GM10248 (cell line): ENCODE measurements around the gene KATNAL2.
A peak's percentile ranks its signal among the peaks of the same experiment; 100 is the strongest.

Experiments used
- CTCF ChIA-PET: fragments of 300-600 bp; sonication (Branson Sonifier 250); formaldehyde crosslinking; extraction: SDS; loops from one replicate; lab custom pipeline; 2021; ENCODE audit warnings: antibody characterized with exemption; lab: Yijun Ruan, JAX
- POLR2A ChIA-PET: fragments of 350-650 bp; sonication (Branson Sonifier 250); formaldehyde crosslinking; extraction: SDS; loops from one replicate; lab custom pipeline; 2020; ENCODE audit warnings: antibody characterized with exemption; lab: Yijun Ruan, JAX
- DNase-seq: peaks from one replicate; pipeline ENCODE4 v3.0.0; 2012; ENCODE audit errors: extremely low spot score
- CTCF ChIP-seq: IDR thresholded peaks from 2 replicates; pipeline ENCODE4 v1.5.1; 2012; ENCODE audit warnings: mild to moderate bottlenecking, low read depth; ENCODE audit errors: extremely low read depth, missing control alignments, control extremely low read depth

KATNAL2 gene

GRCh38 chr18:46909497-46909896 lies 7.9 kb upstream of the KATNAL2 start:
- no peak for DNase-seq
- ChIA-PET CTCF (interaction anchor here (1.7 kb wide), 1 partner anchor 15 kb away, joined by 3 read pairs; no protein-coding TSS in a partner anchor), POLR2A (no interaction called here)
- no peak for TF ChIP-seq CTCF

GRCh38 chr18:46910856-46911255 lies 6.5 kb upstream of the KATNAL2 start:
- TF ChIP-seq CTCF: no peak
- POLR2A ChIA-PET: interaction anchor here (0.6 kb wide), 1 partner anchor 339 kb away, joined by 4 read pairs; no protein-coding TSS in a partner anchor
- DNase-seq: no peak
- CTCF ChIA-PET: interaction anchor here (0.7 kb wide), 1 partner anchor 13 kb away, joined by 3 read pairs; no protein-coding TSS in a partner anchor

- DNase-seq: no peak
- no peak for TF ChIP-seq CTCF
- ChIA-PET POLR2A (interaction anchor here (0.7 to 1.3 kb wide), 2 partner anchors 21 to 24 kb away, joined by 5 read pairs; no protein-coding TSS in a partner anchor), CTCF (interaction anchor here (4.3 kb wide), 1 partner anchor 17 kb away, joined by 17 read pairs; no protein-coding TSS in a partner anchor)
Observed at GRCh38 chr18:46915800-46916550, 1.4 kb upstream of the KATNAL2 start.

- DNase-seq: peak; percentile 59
- TF ChIP-seq CTCF: no peak
- POLR2A ChIA-PET: interaction anchor here (1.0 kb wide), 2 partner anchors 17 to 24 kb away, joined by 4 to 5 read pairs; no protein-coding TSS in a partner anchor
- CTCF ChIA-PET: interaction anchor here (1.0 kb wide), 1 partner anchor 241 kb away, joined by 3 read pairs; no protein-coding TSS in a partner anchor
Observed at GRCh38 chr18:46916551-46917107, 773 bp upstream of the KATNAL2 start.

- no peak for TF ChIP-seq CTCF
- DNase-seq: peak; percentile 49
- CTCF ChIA-PET: interaction anchor here (1.0 kb wide), 2 partner anchors 58 to 242 kb away, joined by 3 read pairs; no protein-coding TSS in a partner anchor
- POLR2A ChIA-PET: interaction anchor here (0.8 to 1.0 kb wide), 3 partner anchors 19 to 202 kb away, joined by 3 to 5 read pairs (median 4); no protein-coding TSS in a partner anchor
Observed at GRCh38 chr18:46917803-46918600, 600 bp downstream of the KATNAL2 start.

- DNase-seq: no peak
- no peak for TF ChIP-seq CTCF
- ChIA-PET CTCF (interaction anchor here (0.9 kb wide), 1 partner anchor 17 kb away, joined by 3 read pairs; no protein-coding TSS in a partner anchor), POLR2A (no interaction called here)
Observed at GRCh38 chr18:46920067-46920466, 2.7 kb downstream of the KATNAL2 start.
